GM19025 (cell line): ENCODE measurements around the gene DYNC1I1.

Experiments
- ATAC-seq: cut with Tn5 transposase; IDR thresholded peaks from one replicate; pipeline ENCODE4 v1.9.1; 2021; ENCODE audit warnings: mild to moderate bottlenecking, low read depth, moderate library complexity; ENCODE audit not compliant: unreplicated experiment

Gene DYNC1I1

GRCh38 chr7:96059075-96059474 lies 286.7 kb downstream of the DYNC1I1 start:
- ATAC-seq: no peak

- ATAC-seq: no peak
Measured at GRCh38 chr7:96061009-96061408, 288.7 kb downstream of the DYNC1I1 start.

- no peak for ATAC-seq
Measured at GRCh38 chr7:96061844-96062243, 289.5 kb downstream of the DYNC1I1 start.

- no peak for ATAC-seq
Measured at GRCh38 chr7:96067321-96067720, 295.0 kb downstream of the DYNC1I1 start.

GRCh38 chr7:96069401-96069800 lies 297.0 kb downstream of the DYNC1I1 start:
- no peak for ATAC-seq

GRCh38 chr7:96074871-96075270 lies 302.5 kb downstream of the DYNC1I1 start:
- no peak for ATAC-seq

GRCh38 chr7:96075510-96076349 lies 303.4 kb downstream of the DYNC1I1 start:
- peak; percentile 85 for ATAC-seq

GRCh38 chr7:96076350-96076707 lies 304.0 kb downstream of the DYNC1I1 start:
- no peak for ATAC-seq

GRCh38 chr7:96080027-96080426 lies 307.7 kb downstream of the DYNC1I1 start:
- no peak for ATAC-seq

- ATAC-seq: no peak
Measured at GRCh38 chr7:96084881-96085553, 312.7 kb downstream of the DYNC1I1 start.

GRCh38 chr7:96085953-96086352 lies 313.6 kb downstream of the DYNC1I1 start:
- no peak for ATAC-seq

- no peak for ATAC-seq
Measured at GRCh38 chr7:96088579-96088978, 316.2 kb downstream of the DYNC1I1 start.

- ATAC-seq: no peak
Measured at GRCh38 chr7:96089511-96089910, 317.2 kb downstream of the DYNC1I1 start.

- ATAC-seq: no peak
Measured at GRCh38 chr7:96090756-96091155, 318.4 kb downstream of the DYNC1I1 start.

- no peak for ATAC-seq
Measured at GRCh38 chr7:96093435-96093834, 321.1 kb downstream of the DYNC1I1 start.

- no peak for ATAC-seq
Measured at GRCh38 chr7:96097835-96098234, 325.5 kb downstream of the DYNC1I1 start.

- ATAC-seq: no peak
Measured at GRCh38 chr7:96100737-96101136, 328.4 kb downstream of the DYNC1I1 start.

- no peak for ATAC-seq
Measured at GRCh38 chr7:96102096-96102811, 329.9 kb downstream of the DYNC1I1 start.

- no peak for ATAC-seq
Measured at GRCh38 chr7:96104984-96105383, 332.6 kb downstream of the DYNC1I1 start.

- no peak for ATAC-seq
Measured at GRCh38 chr7:96111405-96111804, 339.1 kb downstream of the DYNC1I1 start.

GRCh38 chr7:96114190-96114589 lies 341.8 kb downstream of the DYNC1I1 start:
- ATAC-seq: no peak
